ENCODE data around the gene HSP90AA1. TPM values are rescaled to one million over a fixed set of nuclear protein-coding genes. Genes with fewer than 3 reads are reported as not detected.

Gene HSP90AA1
- total RNA-seq, 2 donors from 2014 or later, result 411 to 457 TPM

GRCh38 chr14:102095231-102095870 is 8.5 kb upstream of the HSP90AA1 start:
- TF ChIP-seq, protein P1, sequence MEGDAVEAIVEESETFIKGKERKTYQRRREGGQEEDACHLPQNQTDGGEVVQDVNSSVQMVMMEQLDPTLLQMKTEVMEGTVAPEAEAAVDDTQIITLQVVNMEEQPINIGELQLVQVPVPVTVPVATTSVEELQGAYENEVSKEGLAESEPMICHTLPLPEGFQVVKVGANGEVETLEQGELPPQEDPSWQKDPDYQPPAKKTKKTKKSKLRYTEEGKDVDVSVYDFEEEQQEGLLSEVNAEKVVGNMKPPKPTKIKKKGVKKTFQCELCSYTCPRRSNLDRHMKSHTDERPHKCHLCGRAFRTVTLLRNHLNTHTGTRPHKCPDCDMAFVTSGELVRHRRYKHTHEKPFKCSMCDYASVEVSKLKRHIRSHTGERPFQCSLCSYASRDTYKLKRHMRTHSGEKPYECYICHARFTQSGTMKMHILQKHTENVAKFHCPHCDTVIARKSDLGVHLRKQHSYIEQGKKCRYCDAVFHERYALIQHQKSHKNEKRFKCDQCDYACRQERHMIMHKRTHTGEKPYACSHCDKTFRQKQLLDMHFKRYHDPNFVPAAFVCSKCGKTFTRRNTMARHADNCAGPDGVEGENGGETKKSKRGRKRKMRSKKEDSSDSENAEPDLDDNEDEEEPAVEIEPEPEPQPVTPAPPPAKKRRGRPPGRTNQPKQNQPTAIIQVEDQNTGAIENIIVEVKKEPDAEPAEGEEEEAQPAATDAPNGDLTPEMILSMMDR (IDR thresholded peaks at IDR 0.05), result no peak
- no peak for DNase-seq (ENCODE audit: low spot score)
- Histone ChIP-seq H3K4me3 (no peak overlapping the region), H3K9me3 (no peaks in the 10 kb centered on the region), H3K27ac (no peak overlapping the region), H3K4me1 (peaks cover 0 to 4% of the 10 kb centered on the region in 2 donors), H3K27me3 (no peaks in the 10 kb centered on the region), H3K36me3 (no peaks in the 10 kb centered on the region)

- H3K4me1 ChIP-seq, result peaks cover 0 to 4% of the 10 kb centered on the region in 2 donors
- H3K9me3 ChIP-seq, result no peaks in the 10 kb centered on the region
- TF ChIP-seq, protein P1 (IDR thresholded peaks at IDR 0.05), result no peak
- no peak overlapping the region for H3K4me3 ChIP-seq
- H3K27me3 ChIP-seq, result no peaks in the 10 kb centered on the region
- no peaks in the 10 kb centered on the region for H3K36me3 ChIP-seq
- DNase-seq (ENCODE audit: low spot score), result no peak
- no peak overlapping the region for H3K27ac ChIP-seq
Measured at GRCh38 chr14:102094101-102094500, 7.3 kb upstream of the HSP90AA1 start.

GRCh38 chr14:102092806-102093205 is 6.0 kb upstream of the HSP90AA1 start:
- H3K27ac ChIP-seq, result no peak overlapping the region

GRCh38 chr14:102090713-102091112 is 3.9 kb upstream of the HSP90AA1 start:
- Histone ChIP-seq H3K4me1 (peaks cover 0 to 13% of the 10 kb centered on the region in 2 donors), H3K9me3 (no peaks in the 10 kb centered on the region), H3K27me3 (no peaks in the 10 kb centered on the region), H3K27ac (no peak overlapping the region), H3K36me3 (no peaks in the 10 kb centered on the region), H3K4me3 (no peak overlapping the region)
- TF ChIP-seq, protein P1 (IDR thresholded peaks at IDR 0.05), result no peak
- DNase-seq (ENCODE audit: low spot score), result no peak

More at GRCh38 chr14:102092806-102093205, 6.0 kb upstream of the HSP90AA1 start:
- Histone ChIP-seq H3K36me3 (no peaks in the 10 kb centered on the region), H3K9me3 (no peaks in the 10 kb centered on the region), H3K4me3 (no peak overlapping the region), H3K27me3 (no peaks in the 10 kb centered on the region), H3K4me1 (peaks cover 0 to 13% of the 10 kb centered on the region in 2 donors)
- no peak for DNase-seq (ENCODE audit: low spot score)
- TF ChIP-seq, protein P1 (IDR thresholded peaks at IDR 0.05), result no peak

DNA sequence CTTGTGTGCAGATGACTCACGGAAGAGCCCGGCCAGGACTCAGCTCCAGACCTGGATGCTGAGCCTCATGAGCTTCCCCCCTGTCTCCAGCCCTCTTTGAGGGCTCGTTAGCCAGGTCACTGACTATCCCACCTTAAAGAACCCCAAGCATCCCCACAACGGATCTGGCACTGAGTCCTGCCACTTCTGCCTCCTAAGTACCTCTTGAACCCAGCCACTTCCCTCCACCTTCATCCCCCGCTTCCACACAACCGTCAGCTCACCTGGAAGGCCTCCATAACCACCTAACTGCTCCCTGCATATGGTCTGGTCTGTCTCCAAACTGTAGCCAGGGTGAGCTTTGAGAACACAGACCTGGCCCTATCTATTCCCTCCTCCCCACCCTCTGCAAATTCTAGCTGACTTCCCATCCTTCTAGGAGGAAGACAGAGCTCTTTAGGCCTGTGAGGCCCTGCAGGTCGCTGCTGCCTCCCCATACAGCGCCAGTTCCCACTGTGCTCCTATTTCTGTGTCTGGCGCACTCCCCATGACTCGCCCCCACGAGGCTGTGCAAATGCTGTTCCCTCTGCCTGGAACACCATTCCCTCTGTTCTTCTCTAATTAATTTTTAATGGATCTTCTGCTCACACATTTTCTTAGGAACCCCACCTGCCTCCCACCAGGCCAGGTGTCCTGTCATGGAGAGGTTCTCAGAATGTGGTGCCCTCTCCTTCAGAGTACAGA is 2.9 kb upstream of the HSP90AA1 start:
- H3K4me3 ChIP-seq, result no peak overlapping the region

More for the DNA sequence above, 2.9 kb upstream of the HSP90AA1 start:
- no peak overlapping the region for H3K27ac ChIP-seq
- peaks cover 0 to 22% of the 10 kb centered on the region in 2 donors for H3K4me1 ChIP-seq
- TF ChIP-seq, protein P1 (IDR thresholded peaks at IDR 0.05), result no peak
- no peaks in the 10 kb centered on the region for H3K27me3 ChIP-seq
- no peak for DNase-seq (ENCODE audit: low spot score)
- H3K9me3 ChIP-seq, result no peaks in the 10 kb centered on the region
- H3K36me3 ChIP-seq, result peaks cover 9% of the 10 kb centered on the region

Data from right atrium auricular region (tissue), 2 donors.